ENCODE results near the gene NCAM1. TPM values are rescaled to one million over a fixed set of nuclear protein-coding genes. Genes with fewer than 3 reads are reported as not detected.

NCAM1 gene
- polyA plus RNA-seq, 3 donors from 2014 or later, result 35.7 to 143 (median 49.1) TPM

- no peak for DNase-seq
- H3K27me3 Mint-ChIP-seq (ENCODE audit: low read depth in 3 of 3), result peaks cover 0 to 2% (median 1%) of the 10 kb centered on the region in 3 donors
- H3K4me3 Mint-ChIP-seq, result no peak overlapping the region
- peak overlapping the region in 3 of 6 donors; percentile 51 to 65 (median 64) for H3K27ac Mint-ChIP-seq
- no peaks in the 10 kb centered on the region for H3K4me1 Mint-ChIP-seq
- no peaks in the 10 kb centered on the region for H3K9me3 Mint-ChIP-seq
- peaks cover 13 to 43% (median 21%) of the 10 kb centered on the region in 3 donors for H3K36me3 Mint-ChIP-seq
Observed at GRCh38 chr11:113276466-113276865, 315.2 kb downstream of the NCAM1 start.

GRCh38 chr11:113277907-113278306 is 316.7 kb downstream of the NCAM1 start:
- no peak for DNase-seq
- H3K27me3 Mint-ChIP-seq (ENCODE audit: low read depth in 3 of 3), result peaks cover 0 to 2% (median under 1%) of the 10 kb centered on the region in 3 donors
- H3K9me3 Mint-ChIP-seq, result no peaks in the 10 kb centered on the region
- peaks cover 9 to 35% (median 15%) of the 10 kb centered on the region in 3 donors for H3K36me3 Mint-ChIP-seq
- no peaks in the 10 kb centered on the region for H3K4me1 Mint-ChIP-seq
- H3K27ac Mint-ChIP-seq, result no peak overlapping the region
- no peak overlapping the region for H3K4me3 Mint-ChIP-seq

GRCh38 chr11:113278481-113278880 is 317.3 kb downstream of the NCAM1 start:
- Mint-ChIP-seq H3K9me3 (no peaks in the 10 kb centered on the region), H3K27ac (peak overlapping the region in 4 of 6 donors; percentile 9 to 66 (median 36)), H3K27me3 (ENCODE audit: low read depth in 3 of 3) (peaks cover 0 to 2% (median 0%) of the 10 kb centered on the region in 3 donors), H3K4me1 (no peaks in the 10 kb centered on the region), H3K4me3 (no peak overlapping the region), H3K36me3 (peaks cover 9 to 35% (median 14%) of the 10 kb centered on the region in 3 donors)
- no peak for DNase-seq

- H3K27ac Mint-ChIP-seq, result peak overlapping the region in 1 of 6 donors; percentile 49
- no peaks in the 10 kb centered on the region for H3K9me3 Mint-ChIP-seq
- peaks cover 0 to 2% (median 0%) of the 10 kb centered on the region in 3 donors for H3K27me3 Mint-ChIP-seq (ENCODE audit: low read depth in 3 of 3)
- H3K4me1 Mint-ChIP-seq, result no peaks in the 10 kb centered on the region
- H3K36me3 Mint-ChIP-seq, result peaks cover 9 to 35% (median 14%) of the 10 kb centered on the region in 3 donors
- no peak overlapping the region for H3K4me3 Mint-ChIP-seq
- no peak for DNase-seq
Observed at GRCh38 chr11:113278925-113279324, 317.7 kb downstream of the NCAM1 start.

- Mint-ChIP-seq H3K27ac (peak overlapping the region in 1 of 6 donors; percentile 30), H3K36me3 (peaks cover 9 to 35% (median 14%) of the 10 kb centered on the region in 3 donors), H3K4me1 (no peaks in the 10 kb centered on the region), H3K27me3 (ENCODE audit: low read depth in 3 of 3) (peaks cover 0 to 2% (median 0%) of the 10 kb centered on the region in 3 donors), H3K9me3 (no peaks in the 10 kb centered on the region), H3K4me3 (no peak overlapping the region)
- DNase-seq, result no peak
Observed at GRCh38 chr11:113279591-113279990, 318.4 kb downstream of the NCAM1 start.

GRCh38 chr11:113281052-113281725 is 320.0 kb downstream of the NCAM1 start:
- H3K4me1 Mint-ChIP-seq, result no peaks in the 10 kb centered on the region
- H3K27me3 Mint-ChIP-seq (ENCODE audit: low read depth in 3 of 3), result no peaks in the 10 kb centered on the region
- no peak overlapping the region for H3K4me3 Mint-ChIP-seq
- H3K36me3 Mint-ChIP-seq, result peaks cover 3 to 22% (median 8%) of the 10 kb centered on the region in 3 donors
- H3K9me3 Mint-ChIP-seq, result no peaks in the 10 kb centered on the region
- no peak for DNase-seq
- no peak overlapping the region for H3K27ac Mint-ChIP-seq

GRCh38 chr11:113282898-113283437 is 321.7 kb downstream of the NCAM1 start:
- no peaks in the 10 kb centered on the region for H3K9me3 Mint-ChIP-seq
- peaks cover 0 to 8% (median 0%) of the 10 kb centered on the region in 3 donors for H3K36me3 Mint-ChIP-seq
- no peak overlapping the region for H3K4me3 Mint-ChIP-seq
- H3K27me3 Mint-ChIP-seq (ENCODE audit: low read depth in 3 of 3), result no peaks in the 10 kb centered on the region
- no peak overlapping the region for H3K27ac Mint-ChIP-seq
- no peak for DNase-seq
- no peaks in the 10 kb centered on the region for H3K4me1 Mint-ChIP-seq

GRCh38 chr11:113283881-113284280 is 322.7 kb downstream of the NCAM1 start:
- Mint-ChIP-seq H3K4me3 (no peak overlapping the region), H3K36me3 (peaks cover 0 to 4% (median 0%) of the 10 kb centered on the region in 3 donors), H3K27ac (no peak overlapping the region), H3K4me1 (no peaks in the 10 kb centered on the region), H3K9me3 (no peaks in the 10 kb centered on the region), H3K27me3 (ENCODE audit: low read depth in 3 of 3) (no peaks in the 10 kb centered on the region)
- DNase-seq, result no peak

GRCh38 chr11:113286009-113286408 is 324.8 kb downstream of the NCAM1 start:
- Mint-ChIP-seq H3K4me1 (no peaks in the 10 kb centered on the region), H3K27me3 (ENCODE audit: low read depth in 3 of 3) (no peaks in the 10 kb centered on the region), H3K27ac (no peak overlapping the region), H3K36me3 (no peaks in the 10 kb centered on the region), H3K4me3 (no peak overlapping the region), H3K9me3 (no peaks in the 10 kb centered on the region)
- DNase-seq, result no peak

- Mint-ChIP-seq H3K27me3 (ENCODE audit: low read depth in 3 of 3) (peaks cover 0 to 1% (median 0%) of the 10 kb centered on the region in 3 donors), H3K9me3 (no peaks in the 10 kb centered on the region), H3K4me1 (no peaks in the 10 kb centered on the region), H3K4me3 (no peak overlapping the region), H3K27ac (no peak overlapping the region), H3K36me3 (no peaks in the 10 kb centered on the region)
- DNase-seq, result no peak
Observed at GRCh38 chr11:113286509-113287497, 325.6 kb downstream of the NCAM1 start.

- Mint-ChIP-seq H3K36me3 (no peaks in the 10 kb centered on the region), H3K4me1 (no peaks in the 10 kb centered on the region), H3K4me3 (no peak overlapping the region), H3K27me3 (ENCODE audit: low read depth in 3 of 3) (peaks cover 0 to 1% (median 0%) of the 10 kb centered on the region in 3 donors), H3K9me3 (no peaks in the 10 kb centered on the region), H3K27ac (no peak overlapping the region)
- DNase-seq, result no peak
Observed at GRCh38 chr11:113287801-113288200, 326.6 kb downstream of the NCAM1 start.

- Mint-ChIP-seq H3K27ac (no peak overlapping the region), H3K4me3 (no peak overlapping the region), H3K9me3 (no peaks in the 10 kb centered on the region), H3K4me1 (no peaks in the 10 kb centered on the region), H3K36me3 (no peaks in the 10 kb centered on the region), H3K27me3 (ENCODE audit: low read depth in 3 of 3) (peaks cover 0 to 3% (median 0%) of the 10 kb centered on the region in 3 donors)
- no peak for DNase-seq
Observed at GRCh38 chr11:113288286-113288863, 327.2 kb downstream of the NCAM1 start.

GRCh38 chr11:113289431-113290187 is 328.4 kb downstream of the NCAM1 start:
- H3K27me3 Mint-ChIP-seq (ENCODE audit: low read depth in 3 of 3), result peaks cover 0 to 4% (median 3%) of the 10 kb centered on the region in 3 donors
- no peak overlapping the region for H3K4me3 Mint-ChIP-seq

More at GRCh38 chr11:113289431-113290187, 328.4 kb downstream of the NCAM1 start:
- H3K9me3 Mint-ChIP-seq, result no peaks in the 10 kb centered on the region
- no peak overlapping the region for H3K27ac Mint-ChIP-seq
- no peaks in the 10 kb centered on the region for H3K4me1 Mint-ChIP-seq
- H3K36me3 Mint-ChIP-seq, result no peaks in the 10 kb centered on the region
- peak; percentile 55 to 64 (median 60) for DNase-seq

Measured in immature natural killer cell (primary cell).